SU-DHL-6 (cell line): Measurements from ENCODE around the gene KRT12.

Experiments
- CTCF ChIP-seq: fragments of 200-600 bp; sonication (generic); IDR thresholded peaks from one replicate; pipeline ENCODE4 v1.5.1; 2017; ENCODE audit warnings: antibody characterized with exemption, mild to moderate bottlenecking, low read length, moderate library complexity; ENCODE audit not compliant: insufficient read depth, poor library complexity, severe bottlenecking
- EZH2phosphoT487 ChIP-seq: fragments of 200-600 bp; sonication (generic), shearing (Covaris generic); conservative IDR thresholded peaks from 2 replicates; pipeline ENCODE4 v1.6.1; 2018; ENCODE audit warnings: mild to moderate bottlenecking, antibody characterized with exemption, low read length, moderate library complexity, mixed read lengths

- TF ChIP-seq CTCF, result no peak
- TF ChIP-seq EZH2phosphoT487, result no peak
Measured at GRCh38 chr17:40873255-40873654, 6.2 kb upstream of the KRT12 start.
